ENCODE measurements around the gene GOLGB1. TPM values are rescaled to one million over a fixed set of nuclear protein-coding genes. Genes with fewer than 3 reads are reported as not detected.

The GOLGB1 gene
- total RNA-seq, 1 donor from 2014 or later, result 40.9 TPM

GRCh38 chr3:121677141-121677540 lies 72.4 kb downstream of the GOLGB1 start:
- Mint-ChIP-seq H3K4me3 (ENCODE audit: unreplicated experiment) (peak overlapping the region; percentile 20), H3K27ac (ENCODE audit: unreplicated experiment) (peak overlapping the region; percentile 59), H3K9me3 (ENCODE audit: unreplicated experiment) (no peaks in the 10 kb centered on the region), H3K27me3 (ENCODE audit: unreplicated experiment) (peaks cover 2% of the 10 kb centered on the region), H3K4me1 (ENCODE audit: low read depth, unreplicated experiment) (peaks cover 22% of the 10 kb centered on the region), H3K36me3 (ENCODE audit: unreplicated experiment) (peaks cover 13% of the 10 kb centered on the region)
- DNase-seq, result no peak
- no peak for TF ChIP-seq CTCF (IDR thresholded peaks at IDR 0.05; ENCODE audit: partially characterized antibody, unreplicated experiment)

- peaks cover 6% of the 10 kb centered on the region for H3K36me3 Mint-ChIP-seq (ENCODE audit: unreplicated experiment)
- peaks cover 7% of the 10 kb centered on the region for H3K4me1 Mint-ChIP-seq (ENCODE audit: low read depth, unreplicated experiment)
- peaks cover under 1% of the 10 kb centered on the region for H3K27me3 Mint-ChIP-seq (ENCODE audit: unreplicated experiment)
- TF ChIP-seq CTCF (IDR thresholded peaks at IDR 0.05; ENCODE audit: partially characterized antibody, unreplicated experiment), result no peak
- DNase-seq, result no peak
- H3K4me3 Mint-ChIP-seq (ENCODE audit: unreplicated experiment), result no peak overlapping the region
- H3K27ac Mint-ChIP-seq (ENCODE audit: unreplicated experiment), result no peak overlapping the region
- no peaks in the 10 kb centered on the region for H3K9me3 Mint-ChIP-seq (ENCODE audit: unreplicated experiment)
These were observed 78.9 kb downstream of the GOLGB1 start for GRCh38 chr3:121670676-121671075.

- H3K27ac Mint-ChIP-seq (ENCODE audit: unreplicated experiment), result no peak overlapping the region
- no peaks in the 10 kb centered on the region for H3K27me3 Mint-ChIP-seq (ENCODE audit: unreplicated experiment)
- peaks cover 10% of the 10 kb centered on the region for H3K36me3 Mint-ChIP-seq (ENCODE audit: unreplicated experiment)
- no peak for DNase-seq
- no peak for TF ChIP-seq CTCF (IDR thresholded peaks at IDR 0.05; ENCODE audit: partially characterized antibody, unreplicated experiment)
- H3K9me3 Mint-ChIP-seq (ENCODE audit: unreplicated experiment), result no peaks in the 10 kb centered on the region
- H3K4me3 Mint-ChIP-seq (ENCODE audit: unreplicated experiment), result no peak overlapping the region
- H3K4me1 Mint-ChIP-seq (ENCODE audit: low read depth, unreplicated experiment), result peaks cover 4% of the 10 kb centered on the region
These were observed 82.2 kb downstream of the GOLGB1 start for GRCh38 chr3:121667333-121667732.

GRCh38 chr3:121665488-121665887 lies 84.1 kb downstream of the GOLGB1 start:
- Mint-ChIP-seq H3K4me3 (ENCODE audit: unreplicated experiment) (no peak overlapping the region), H3K36me3 (ENCODE audit: unreplicated experiment) (peaks cover 10% of the 10 kb centered on the region), H3K27me3 (ENCODE audit: unreplicated experiment) (no peaks in the 10 kb centered on the region), H3K9me3 (ENCODE audit: unreplicated experiment) (no peaks in the 10 kb centered on the region), H3K4me1 (ENCODE audit: low read depth, unreplicated experiment) (no peaks in the 10 kb centered on the region), H3K27ac (ENCODE audit: unreplicated experiment) (no peak overlapping the region)
- DNase-seq, result no peak
- TF ChIP-seq CTCF (IDR thresholded peaks at IDR 0.05; ENCODE audit: partially characterized antibody, unreplicated experiment), result no peak

GRCh38 chr3:121663171-121663847 lies 86.2 kb downstream of the GOLGB1 start:
- Mint-ChIP-seq H3K27me3 (ENCODE audit: unreplicated experiment) (no peaks in the 10 kb centered on the region), H3K36me3 (ENCODE audit: unreplicated experiment) (peaks cover 10% of the 10 kb centered on the region), H3K4me3 (ENCODE audit: unreplicated experiment) (no peak overlapping the region), H3K4me1 (ENCODE audit: low read depth, unreplicated experiment) (no peaks in the 10 kb centered on the region), H3K27ac (ENCODE audit: unreplicated experiment) (no peak overlapping the region), H3K9me3 (ENCODE audit: unreplicated experiment) (no peaks in the 10 kb centered on the region)
- no peak for TF ChIP-seq CTCF (IDR thresholded peaks at IDR 0.05; ENCODE audit: partially characterized antibody, unreplicated experiment)
- no peak for DNase-seq

All from glutamatergic neuron (in vitro differentiated cells).